Vagina (tissue), 2 donors: ENCODE data around the gene KIAA2012. TPM values are rescaled to one million over a fixed set of nuclear protein-coding genes. Genes with fewer than 3 reads are reported as not detected.

Experiments used
- DNase-seq, 2 donors: peaks; one replicate each; pipeline ENCODE4 v3.0.0-alpha.2; 2017; ENCODE audit errors: extremely low spot score in 2 of 2
- H3K27ac ChIP-seq: fragments of 200-600 bp; sonication (generic); one replicate; pipeline ENCODE4 v1.5.1; 2019
- H3K27me3 ChIP-seq: fragments of 200-600 bp; sonication (generic); one replicate; pipeline ENCODE4 v1.5.1; 2019
- H3K36me3 ChIP-seq, 2 donors: fragments of 200-600 bp; sonication (generic); one replicate each; pipeline ENCODE4 v1.5.1; 2017 to 2019
- H3K4me1 ChIP-seq: fragments of 200-600 bp; sonication (generic); one replicate; pipeline ENCODE4 v1.5.1; 2019
- H3K4me3 ChIP-seq, 2 donors: fragments of 200-600 bp; sonication (generic); 1 replicate in 1 of 2; 2 replicates in 1 of 2; pipeline ENCODE4 v1.5.1; 2016 to 2019
- H3K9me3 ChIP-seq: fragments of 200-600 bp; sonication (generic); one replicate; pipeline ENCODE4 v1.5.1; 2019
- POLR2A ChIP-seq, 2 donors: fragments of 450-650 bp; IDR thresholded peaks; one replicate each; pipeline ENCODE4 v1.6.1; 2017; ENCODE audit warnings: antibody characterized with exemption in 2 of 2, mild to moderate bottlenecking in 2 of 2, moderate library complexity in 2 of 2
- POLR2AphosphoS5 ChIP-seq, 2 donors: sonication (generic); formaldehyde crosslinking; IDR thresholded peaks; one replicate each; pipeline ENCODE4 v1.9.0; 2017; ENCODE audit warnings: antibody characterized with exemption in 2 of 2, mild to moderate bottlenecking in 2 of 2, low read depth in 1 of 2; ENCODE audit not compliant: insufficient read depth in 1 of 2
- intact Hi-C: fragments of 100-400 bp; cut with DNase I; formaldehyde crosslinking; loops from one replicate; pipeline ENCODE4 v1.15.1; 2023
- total RNA-seq: library from RNA; depleted of rRNA; stranded (reverse); fragments of >200 nt; gene quantifications from one replicate; pipeline ENCODE4 v1.2.3, GENCODE V29; 2016
- TF ChIP-seq, protein P1 (sequence below), 3 experiments: fragments of 450-650 bp in 2 of 3; fragments of 200-600 bp in 1 of 3; sonication (generic) in 1 of 3; IDR thresholded peaks; one replicate each; pipeline ENCODE4 v1.5.1; 2017 to 2019; ENCODE audit warnings: antibody characterized with exemption in 3 of 3, mild to moderate bottlenecking in 2 of 3, moderate library complexity in 2 of 3

Gene KIAA2012
- total RNA-seq, 1 donor from 2014 or later, result not detected

DNA sequence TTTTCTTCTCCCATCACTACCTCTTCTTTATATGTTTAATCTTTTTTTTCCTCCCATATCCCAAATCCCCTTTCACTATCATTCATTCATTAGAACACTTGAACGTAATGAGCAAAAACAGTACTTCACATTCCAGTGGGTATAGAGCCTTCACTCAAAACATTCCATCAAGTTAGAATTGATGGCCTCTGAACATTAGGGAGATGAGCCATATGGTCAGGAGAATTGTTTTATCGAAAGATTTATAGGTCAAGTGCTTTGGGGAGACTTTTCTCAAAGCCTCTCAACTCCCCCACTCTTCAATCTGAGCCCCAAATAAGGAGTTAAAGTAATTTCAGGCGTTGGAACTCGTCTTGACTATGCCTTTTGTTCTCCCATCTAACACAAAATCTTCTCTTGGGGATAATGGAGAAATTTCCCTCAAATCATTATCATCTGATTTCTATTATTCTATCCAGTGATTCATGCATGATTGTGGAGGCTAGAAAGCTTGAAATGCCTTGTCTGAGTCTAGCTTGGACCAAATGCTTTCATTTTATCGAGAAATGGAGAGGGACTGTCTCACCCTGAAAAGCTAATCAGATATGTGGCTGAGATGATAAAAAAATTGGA is 79.2 kb downstream of the KIAA2012 start:
- Histone ChIP-seq H3K27ac (no peak overlapping the region), H3K9me3 (no peaks in the 10 kb centered on the region), H3K36me3 (no peaks in the 10 kb centered on the region), H3K4me3 (no peak overlapping the region), H3K27me3 (no peaks in the 10 kb centered on the region), H3K4me1 (peaks cover 17% of the 10 kb centered on the region)
- intact Hi-C loops, result no loop called here
- TF ChIP-seq POLR2A (IDR thresholded peaks at IDR 0.05), result no peak
- no peak for TF ChIP-seq POLR2AphosphoS5 (IDR thresholded peaks at IDR 0.05; ENCODE audit: insufficient read depth in 1 of 2, low read depth in 1 of 2)
- TF ChIP-seq, protein P1, sequence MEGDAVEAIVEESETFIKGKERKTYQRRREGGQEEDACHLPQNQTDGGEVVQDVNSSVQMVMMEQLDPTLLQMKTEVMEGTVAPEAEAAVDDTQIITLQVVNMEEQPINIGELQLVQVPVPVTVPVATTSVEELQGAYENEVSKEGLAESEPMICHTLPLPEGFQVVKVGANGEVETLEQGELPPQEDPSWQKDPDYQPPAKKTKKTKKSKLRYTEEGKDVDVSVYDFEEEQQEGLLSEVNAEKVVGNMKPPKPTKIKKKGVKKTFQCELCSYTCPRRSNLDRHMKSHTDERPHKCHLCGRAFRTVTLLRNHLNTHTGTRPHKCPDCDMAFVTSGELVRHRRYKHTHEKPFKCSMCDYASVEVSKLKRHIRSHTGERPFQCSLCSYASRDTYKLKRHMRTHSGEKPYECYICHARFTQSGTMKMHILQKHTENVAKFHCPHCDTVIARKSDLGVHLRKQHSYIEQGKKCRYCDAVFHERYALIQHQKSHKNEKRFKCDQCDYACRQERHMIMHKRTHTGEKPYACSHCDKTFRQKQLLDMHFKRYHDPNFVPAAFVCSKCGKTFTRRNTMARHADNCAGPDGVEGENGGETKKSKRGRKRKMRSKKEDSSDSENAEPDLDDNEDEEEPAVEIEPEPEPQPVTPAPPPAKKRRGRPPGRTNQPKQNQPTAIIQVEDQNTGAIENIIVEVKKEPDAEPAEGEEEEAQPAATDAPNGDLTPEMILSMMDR (IDR thresholded peaks at IDR 0.05), result no peak
- no peak for DNase-seq

DNA sequence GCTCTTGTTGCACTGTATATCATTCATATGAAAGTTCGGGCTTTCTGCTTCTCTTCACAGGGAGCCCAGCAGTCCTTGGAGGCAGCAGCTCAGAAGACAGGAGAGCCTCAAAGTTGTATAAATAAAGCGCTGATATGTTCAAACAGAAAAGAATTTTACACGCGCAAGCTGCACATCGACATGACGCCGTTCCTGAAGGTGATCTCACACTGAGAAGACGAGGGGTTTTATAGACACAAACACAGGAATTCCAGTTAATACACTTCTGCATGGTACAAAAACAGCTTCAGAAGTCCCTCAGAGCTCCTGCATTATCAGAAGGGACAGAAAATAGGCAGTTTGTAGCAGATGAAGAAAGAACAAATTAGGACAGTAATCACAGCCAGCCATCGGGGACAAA is 81.6 kb downstream of the KIAA2012 start:
- H3K9me3 ChIP-seq, result no peaks in the 10 kb centered on the region
- H3K27me3 ChIP-seq, result no peaks in the 10 kb centered on the region
- DNase-seq, result no peak
- no peak overlapping the region for H3K27ac ChIP-seq
- no peaks in the 10 kb centered on the region for H3K36me3 ChIP-seq
- intact Hi-C loops, result no loop called here
- H3K4me1 ChIP-seq, result no peaks in the 10 kb centered on the region
- TF ChIP-seq POLR2A (IDR thresholded peaks at IDR 0.05), result no peak
- no peak for TF ChIP-seq POLR2AphosphoS5 (IDR thresholded peaks at IDR 0.05; ENCODE audit: insufficient read depth in 1 of 2, low read depth in 1 of 2)
- TF ChIP-seq, protein P1 (IDR thresholded peaks at IDR 0.05), result no peak
- H3K4me3 ChIP-seq, result no peak overlapping the region

DNA sequence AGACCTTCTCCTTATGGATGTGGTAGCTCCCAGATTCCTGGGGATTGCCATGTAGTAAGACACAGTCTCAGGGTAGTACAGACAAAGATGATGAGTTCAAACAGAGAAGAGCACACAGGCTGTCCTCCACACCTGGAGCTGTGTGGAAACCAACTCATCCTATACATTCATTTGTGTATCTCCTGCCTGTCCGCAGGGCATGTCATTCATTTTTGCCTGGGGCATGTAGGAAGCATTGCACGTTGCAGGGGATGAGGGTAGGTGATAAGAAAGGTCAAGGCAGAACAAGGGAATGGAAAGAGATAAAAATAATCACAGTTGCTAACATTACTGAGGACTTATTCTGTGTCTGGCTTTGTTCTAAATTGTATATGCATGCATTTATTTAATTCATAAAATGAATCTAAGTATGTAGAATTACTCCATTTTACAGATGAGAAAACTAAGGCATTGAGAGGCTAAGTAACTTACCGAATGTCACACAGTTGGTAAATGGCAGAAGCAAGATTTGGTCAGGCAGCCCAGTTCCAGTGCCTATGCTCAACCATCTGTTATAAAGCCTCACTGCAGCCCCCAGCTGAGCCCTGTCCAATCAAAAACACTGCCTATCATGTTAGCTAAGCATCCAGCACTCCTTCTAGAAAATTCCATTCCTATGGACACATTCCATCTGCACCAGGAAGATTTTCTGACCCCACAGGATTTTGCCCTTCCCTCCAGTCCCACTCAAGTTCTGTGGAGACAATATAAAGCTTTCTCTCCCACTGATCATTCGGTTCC is 84.3 kb downstream of the KIAA2012 start:
- intact Hi-C loops, result no loop called here
- DNase-seq, result no peak
- Histone ChIP-seq H3K9me3 (no peaks in the 10 kb centered on the region), H3K27ac (no peak overlapping the region), H3K36me3 (no peaks in the 10 kb centered on the region), H3K27me3 (no peaks in the 10 kb centered on the region), H3K4me1 (no peaks in the 10 kb centered on the region), H3K4me3 (no peak overlapping the region)
- no peak for TF ChIP-seq POLR2A (IDR thresholded peaks at IDR 0.05)
- TF ChIP-seq POLR2AphosphoS5 (IDR thresholded peaks at IDR 0.05; ENCODE audit: insufficient read depth in 1 of 2, low read depth in 1 of 2), result no peak
- TF ChIP-seq, protein P1 (IDR thresholded peaks at IDR 0.05), result no peak

DNA sequence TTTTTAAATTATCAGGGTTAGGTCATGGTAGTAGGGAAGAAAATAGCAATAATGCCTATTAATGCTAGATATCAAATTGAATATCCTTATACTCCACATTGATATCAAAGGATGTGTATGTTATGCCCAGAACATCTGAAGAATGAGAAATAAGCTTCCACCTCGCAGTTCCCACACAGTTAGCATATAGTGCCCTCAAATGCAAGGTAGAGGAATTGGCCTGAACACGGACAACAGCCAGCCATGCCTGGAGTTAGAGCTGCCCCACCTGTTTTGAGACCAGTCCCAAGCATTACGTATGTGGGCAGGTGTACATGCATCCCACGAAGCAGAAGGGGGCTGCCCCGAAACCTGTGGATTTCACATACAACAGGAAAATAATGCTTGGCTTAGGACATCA is 85.7 kb downstream of the KIAA2012 start:
- TF ChIP-seq, protein P1 (IDR thresholded peaks at IDR 0.05), result no peak
- no peak for TF ChIP-seq POLR2A (IDR thresholded peaks at IDR 0.05)
- no peak for TF ChIP-seq POLR2AphosphoS5 (IDR thresholded peaks at IDR 0.05; ENCODE audit: insufficient read depth in 1 of 2, low read depth in 1 of 2)
- H3K4me1 ChIP-seq, result no peaks in the 10 kb centered on the region
- intact Hi-C loops, result no loop called here
- no peaks in the 10 kb centered on the region for H3K36me3 ChIP-seq
- no peak overlapping the region for H3K27ac ChIP-seq
- H3K9me3 ChIP-seq, result no peaks in the 10 kb centered on the region
- no peak for DNase-seq
- H3K4me3 ChIP-seq, result no peak overlapping the region
- H3K27me3 ChIP-seq, result no peaks in the 10 kb centered on the region
